PC-9 (cell line): ENCODE measurements around the gene NSF. TPM values are rescaled to one million over a fixed set of nuclear protein-coding genes. Genes with fewer than 3 reads are reported as not detected.
"Not testable (repeated sequence)": the region's sequence is repeated elsewhere in the genome, so short reads cannot be mapped to it uniquely, and the experiment has no call there.

Experiments used
- BruUV-seq: library from RNA; stranded (reverse); fragments of 400-500 nt; replicated peaks from 2 replicates; lab custom pipeline; 2021; lab: Mats Ljungman, UMichigan
- CTCF ChIA-PET: fragments of 300-600 bp; sonication (Branson Sonifier 250); formaldehyde crosslinking; loops from one replicate; lab custom pipeline; 2022; ENCODE audit warnings: antibody characterized with exemption; lab: Charles Lee
- POLR2A ChIA-PET: fragments of 300-600 bp; sonication (Branson Sonifier 250); formaldehyde crosslinking; loops from one replicate; lab custom pipeline; 2022; ENCODE audit warnings: antibody characterized with exemption; ENCODE audit not compliant: unreplicated experiment; lab: Charles Lee
- DNase-seq, 2 experiments: peaks; one replicate each; pipeline versions ENCODE4 v3.0.0 to v3.0.0-alpha.2; 2015 to 2022; ENCODE audit warnings: mixed read lengths in 1 of 2
- H2AFZ ChIP-seq: fragments of 200-600 bp; sonication (generic); 2 replicates; pipeline ENCODE4 v1.8.1; 2017; ENCODE audit warnings: antibody characterized with exemption
- H3F3A ChIP-seq: fragments of 200-600 bp; sonication (generic); 2 replicates; pipeline ENCODE4 v1.8.1; 2017; ENCODE audit warnings: antibody characterized with exemption, mild to moderate bottlenecking, low read depth; ENCODE audit not compliant: insufficient read depth
- H3K27ac ChIP-seq: fragments of 200-600 bp; sonication (generic); 2 replicates; pipeline ENCODE4 v1.6.1; 2016; ENCODE audit warnings: mixed run types
- H3K27me3 ChIP-seq: fragments of 200-600 bp; sonication (generic); 2 replicates; pipeline ENCODE4 v1.6.1; 2016; ENCODE audit warnings: low read depth, mixed run types; ENCODE audit not compliant: insufficient read depth
- H3K36me3 ChIP-seq: fragments of 200-600 bp; sonication (generic); 2 replicates; pipeline ENCODE4 v1.6.1; 2016; ENCODE audit warnings: low read depth, mixed run types
- H3K4me1 ChIP-seq: fragments of 200-600 bp; sonication (generic); replicated peaks from 2 replicates; pipeline ENCODE4 v1.6.1; 2016; ENCODE audit warnings: mixed run types; ENCODE audit not compliant: insufficient read depth
- H3K4me2 ChIP-seq: fragments of 200-600 bp; sonication (generic); 2 replicates; pipeline ENCODE4 v1.6.1; 2017; ENCODE audit warnings: mixed run types
- H3K4me3 ChIP-seq: fragments of 200-600 bp; sonication (generic); 2 replicates; pipeline ENCODE4 v1.6.1; 2016; ENCODE audit warnings: mixed run types
- H3K79me2 ChIP-seq: fragments of 200-600 bp; sonication (generic); 2 replicates; pipeline ENCODE4 v1.6.1; 2017; ENCODE audit warnings: low read depth, mixed run types
- H3K9me2 ChIP-seq: fragments of 200-600 bp; sonication (generic); 2 replicates; pipeline ENCODE4 v1.8.1; 2017; ENCODE audit warnings: mild to moderate bottlenecking; ENCODE audit not compliant: insufficient read depth
- H3K9me3 ChIP-seq: fragments of 200-600 bp; sonication (generic); 2 replicates; pipeline ENCODE4 v1.8.1; 2016; ENCODE audit warnings: low read depth; ENCODE audit not compliant: insufficient read depth
- H4K20me1 ChIP-seq: fragments of 200-600 bp; sonication (generic); 2 replicates; pipeline ENCODE4 v1.8.1; 2017; ENCODE audit not compliant: insufficient read depth
- EZH2 ChIP-seq: fragments of 200-600 bp; sonication (generic); IDR thresholded peaks from 2 replicates; pipeline ENCODE4 v1.8.0; 2017; ENCODE audit warnings: antibody characterized with exemption, low read depth
- intact Hi-C: fragments of 100-400 bp; cut with micrococcal nuclease; formaldehyde crosslinking; loops from one replicate; pipeline ENCODE4 v1.10.0; 2022; ENCODE audit not compliant: unreplicated experiment
- total RNA-seq: library from RNA; stranded (reverse); gene quantifications from 2 replicates; pipeline ENCODE4 v1.2.3, GENCODE V29; 2021
- TF ChIP-seq, protein P1 (sequence below): fragments of 200-600 bp; sonication (generic); conservative IDR thresholded peaks from 2 replicates; pipeline ENCODE4 v1.6.1; 2017; ENCODE audit warnings: mixed run types, antibody characterized with exemption, mild to moderate bottlenecking, moderate library complexity

The NSF gene
- total RNA-seq, 1 experiment from 2014 or later, result 40.0 TPM

DNA sequence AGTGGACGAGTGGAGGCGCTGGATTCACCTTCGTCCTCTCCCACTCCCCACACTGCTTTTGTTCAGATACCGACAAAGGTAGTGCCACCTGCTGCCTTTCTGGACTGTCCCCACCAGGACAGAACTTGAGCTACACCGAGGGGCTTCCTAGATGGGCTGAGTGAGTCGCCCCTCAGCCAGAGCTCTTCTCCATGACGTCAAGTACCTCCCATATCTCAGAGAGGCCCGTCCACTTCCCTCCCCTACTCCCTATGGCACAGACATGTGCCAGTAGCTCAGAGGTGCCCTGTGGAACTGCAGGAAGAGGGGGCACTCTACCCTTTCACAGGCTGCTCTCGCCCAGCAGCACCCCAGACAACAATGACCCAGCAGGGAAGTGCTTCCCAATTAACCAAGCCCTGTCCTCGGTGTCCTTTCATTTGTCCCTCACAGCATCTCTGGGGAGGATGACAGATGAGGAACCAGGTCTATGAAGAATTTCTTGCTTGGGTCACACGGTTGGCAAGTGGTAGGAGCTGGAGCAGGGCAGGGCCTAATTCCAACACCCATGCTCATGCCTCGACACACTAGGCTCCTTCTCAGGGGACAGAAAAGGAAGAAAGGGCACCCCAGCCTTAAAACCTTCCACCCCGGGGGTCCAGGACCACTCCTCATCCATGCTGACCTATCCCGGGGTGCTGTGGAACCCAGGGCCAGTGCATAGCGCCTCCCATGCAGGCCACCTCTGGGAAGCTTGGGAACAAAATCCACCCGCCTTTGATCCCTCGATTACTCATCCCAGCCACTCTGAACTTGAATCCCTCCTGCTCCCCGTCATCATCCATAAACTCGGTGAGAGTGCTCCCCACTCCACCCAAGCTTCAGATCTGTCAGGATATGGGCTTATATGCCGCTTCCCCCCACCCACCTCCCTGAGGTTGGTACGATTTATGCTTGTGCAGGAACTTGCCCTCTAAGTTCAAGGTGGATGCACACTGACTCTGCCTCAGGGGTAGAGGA is 176.3 kb downstream of the NSF start:
- Histone ChIP-seq H3K4me2 (no peak overlapping the region), H2AFZ (no peak overlapping the region), H3K4me3 (no peak overlapping the region), H3K79me2 (peaks cover 36% of the 10 kb centered on the region), H3K36me3 (no peaks in the 10 kb centered on the region), H3K9me3 (no peaks in the 10 kb centered on the region), H3K4me1 (peaks cover 57% of the 10 kb centered on the region), H3F3A (peaks cover 53% of the 10 kb centered on the region), H3K27ac (no peak overlapping the region), H3K9me2 (no peaks in the 10 kb centered on the region), H4K20me1 (no peaks in the 10 kb centered on the region), H3K27me3 (no peaks in the 10 kb centered on the region)
- no TSS peak for BruUV-seq
- no peak for DNase-seq
- TF ChIP-seq EZH2, result no peak
- TF ChIP-seq, protein P1, sequence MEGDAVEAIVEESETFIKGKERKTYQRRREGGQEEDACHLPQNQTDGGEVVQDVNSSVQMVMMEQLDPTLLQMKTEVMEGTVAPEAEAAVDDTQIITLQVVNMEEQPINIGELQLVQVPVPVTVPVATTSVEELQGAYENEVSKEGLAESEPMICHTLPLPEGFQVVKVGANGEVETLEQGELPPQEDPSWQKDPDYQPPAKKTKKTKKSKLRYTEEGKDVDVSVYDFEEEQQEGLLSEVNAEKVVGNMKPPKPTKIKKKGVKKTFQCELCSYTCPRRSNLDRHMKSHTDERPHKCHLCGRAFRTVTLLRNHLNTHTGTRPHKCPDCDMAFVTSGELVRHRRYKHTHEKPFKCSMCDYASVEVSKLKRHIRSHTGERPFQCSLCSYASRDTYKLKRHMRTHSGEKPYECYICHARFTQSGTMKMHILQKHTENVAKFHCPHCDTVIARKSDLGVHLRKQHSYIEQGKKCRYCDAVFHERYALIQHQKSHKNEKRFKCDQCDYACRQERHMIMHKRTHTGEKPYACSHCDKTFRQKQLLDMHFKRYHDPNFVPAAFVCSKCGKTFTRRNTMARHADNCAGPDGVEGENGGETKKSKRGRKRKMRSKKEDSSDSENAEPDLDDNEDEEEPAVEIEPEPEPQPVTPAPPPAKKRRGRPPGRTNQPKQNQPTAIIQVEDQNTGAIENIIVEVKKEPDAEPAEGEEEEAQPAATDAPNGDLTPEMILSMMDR, result no peak
- POLR2A ChIA-PET, result no interaction called here
- intact Hi-C loops, result no loop called here
- CTCF ChIA-PET, result no interaction called here

DNA sequence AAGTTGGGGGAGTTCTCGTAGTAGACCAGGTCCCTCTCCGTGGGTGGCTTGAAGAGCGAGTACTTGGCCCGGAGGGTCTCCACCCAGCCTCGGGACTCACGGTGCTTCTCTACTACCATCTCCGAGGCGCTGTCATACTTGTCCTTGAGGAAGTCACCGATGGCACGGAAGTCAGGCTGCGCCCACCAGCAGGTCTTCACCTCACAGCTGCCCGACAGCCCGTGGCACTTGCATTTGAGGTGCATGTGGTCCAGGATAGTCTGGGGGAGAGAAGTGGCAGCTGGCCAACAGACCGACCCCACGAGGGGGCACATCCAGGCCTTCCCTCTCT is 178.0 kb downstream of the NSF start:
- intact Hi-C loops, result no loop called here
- BruUV-seq, result no TSS peak
- Histone ChIP-seq H3K79me2 (peaks cover 36% of the 10 kb centered on the region), H3K4me3 (no peak overlapping the region), H3K27me3 (no peaks in the 10 kb centered on the region), H2AFZ (no peak overlapping the region), H3K4me1 (peaks cover 59% of the 10 kb centered on the region), H3K4me2 (no peak overlapping the region), H3K9me2 (no peaks in the 10 kb centered on the region), H3K9me3 (no peaks in the 10 kb centered on the region), H3F3A (peaks cover 59% of the 10 kb centered on the region), H3K27ac (no peak overlapping the region), H4K20me1 (no peaks in the 10 kb centered on the region), H3K36me3 (no peaks in the 10 kb centered on the region)
- TF ChIP-seq, protein P1, result no peak
- TF ChIP-seq EZH2, result no peak
- ChIA-PET POLR2A (no interaction called here), CTCF (no interaction called here)
- no peak for DNase-seq

DNA sequence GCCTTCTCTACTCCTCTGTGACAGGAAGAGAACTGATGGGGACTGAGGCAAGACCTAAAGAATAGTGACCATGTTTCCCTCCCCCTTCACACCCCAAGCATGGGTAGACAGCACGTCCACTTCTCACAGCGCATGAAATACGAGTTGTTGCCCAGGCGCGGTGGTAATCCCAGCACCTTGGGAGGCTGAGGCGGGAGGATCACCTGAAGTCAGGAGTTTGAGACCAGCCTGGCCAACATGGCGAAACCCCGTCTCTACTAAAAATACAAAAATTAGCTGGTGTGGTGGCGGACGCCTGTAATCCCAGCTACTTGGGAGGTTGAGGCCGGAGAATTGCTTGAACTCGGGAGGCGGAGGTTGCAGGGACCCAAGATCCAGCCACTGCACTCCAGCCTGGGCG is 178.4 kb downstream of the NSF start:
- H3K27me3 ChIP-seq, BruUV-seq, intact Hi-C loops, H3K9me2 ChIP-seq, POLR2A ChIA-PET, DNase-seq, H3K4me2 ChIP-seq, H3K9me3 ChIP-seq, H3K36me3 ChIP-seq, H3K4me3 ChIP-seq, CTCF ChIA-PET, H2AFZ ChIP-seq, H3K27ac ChIP-seq, H4K20me1 ChIP-seq: not testable (repeated sequence)
- Histone ChIP-seq H3K4me1 (peaks cover 55% of the 10 kb centered on the region), H3K79me2 (peaks cover 36% of the 10 kb centered on the region), H3F3A (peaks cover 56% of the 10 kb centered on the region)
